ENCODE results near the gene ENTPD1. TPM values are rescaled to one million over a fixed set of nuclear protein-coding genes. Genes with fewer than 3 reads are reported as not detected.

Gene ENTPD1
- total RNA-seq, 1 donor from 2014 or later, result 1.6 TPM

DNA sequence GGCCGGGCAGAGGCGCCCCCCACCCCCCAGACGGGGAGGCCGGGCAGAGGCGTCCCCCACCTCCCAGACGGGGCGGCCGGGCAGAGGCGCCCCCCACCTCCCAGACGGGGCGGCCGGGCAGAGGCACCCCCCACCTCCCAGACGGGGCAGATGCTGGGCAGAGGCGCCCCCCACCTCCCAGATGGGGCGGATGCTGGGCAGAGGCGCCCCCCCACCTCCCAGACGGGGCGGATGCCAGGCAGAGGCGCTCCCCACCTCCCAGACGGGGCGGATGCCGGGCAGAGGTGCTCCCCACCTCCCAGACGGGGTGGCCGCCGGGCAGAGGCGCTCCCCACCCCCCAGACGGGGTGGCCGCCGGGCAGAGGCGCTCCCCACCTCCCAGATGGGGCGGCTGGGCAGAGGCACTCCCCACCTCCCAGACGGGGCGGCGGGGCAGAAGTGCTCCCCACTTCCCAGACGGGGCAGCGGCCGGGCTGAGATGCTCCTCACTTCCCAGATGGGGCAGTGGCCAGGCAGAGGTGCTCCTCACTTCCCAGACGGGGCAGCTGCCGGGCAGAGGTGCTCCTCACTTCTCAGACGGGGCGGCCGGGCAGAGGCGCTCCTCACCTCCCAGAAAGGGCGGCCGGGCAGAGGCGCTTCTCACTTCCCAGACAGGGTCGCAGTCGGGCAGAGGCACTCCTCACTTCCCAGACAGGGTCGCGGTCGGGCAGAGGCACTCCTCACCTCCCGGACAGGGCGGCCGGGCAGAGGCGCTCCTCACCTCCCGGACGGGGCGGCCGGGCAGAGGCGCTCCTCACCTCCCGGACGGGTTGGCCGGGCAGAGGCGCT is 53.6 kb downstream of the ENTPD1 start:
- no peaks in the 10 kb centered on the region for H3K79me2 ChIP-seq (ENCODE audit: low read depth)
- no peaks in the 10 kb centered on the region for H3K4me1 ChIP-seq
- peaks cover 1% of the 10 kb centered on the region for H3K36me3 Mint-ChIP-seq
- H3F3A ChIP-seq (ENCODE audit: low read depth), result no peaks in the 10 kb centered on the region
- H3K27me3 ChIP-seq, result no peaks in the 10 kb centered on the region
- H3K9ac ChIP-seq, result no peak overlapping the region
- H3K4me1 Mint-ChIP-seq, result no peaks in the 10 kb centered on the region
- peaks cover 5% of the 10 kb centered on the region for H3K27me3 Mint-ChIP-seq (ENCODE audit: insufficient read depth, low read depth)
- H3K27ac ChIP-seq, result no peak overlapping the region
- H3K27ac Mint-ChIP-seq, result no peak overlapping the region
- no peak for DNase-seq (ENCODE audit: low spot score)
- H3K4me3 Mint-ChIP-seq, result no peak overlapping the region
- H4K20me1 ChIP-seq (ENCODE audit: low read depth), result no peaks in the 10 kb centered on the region
- no peaks in the 10 kb centered on the region for H3K9me3 ChIP-seq (ENCODE audit: low read depth)
- no peak overlapping the region for H3K4me2 ChIP-seq
- H2AFZ ChIP-seq (replicated peaks), result no peak overlapping the region
- H3K9me3 Mint-ChIP-seq, result peaks cover 19% of the 10 kb centered on the region
- no peaks in the 10 kb centered on the region for H3K36me3 ChIP-seq
- TF ChIP-seq EZH2phosphoT487 (IDR thresholded peaks at IDR 0.05) (no peak), EZH2 (IDR thresholded peaks at IDR 0.05) (no peak)
- TF ChIP-seq, protein P1, sequence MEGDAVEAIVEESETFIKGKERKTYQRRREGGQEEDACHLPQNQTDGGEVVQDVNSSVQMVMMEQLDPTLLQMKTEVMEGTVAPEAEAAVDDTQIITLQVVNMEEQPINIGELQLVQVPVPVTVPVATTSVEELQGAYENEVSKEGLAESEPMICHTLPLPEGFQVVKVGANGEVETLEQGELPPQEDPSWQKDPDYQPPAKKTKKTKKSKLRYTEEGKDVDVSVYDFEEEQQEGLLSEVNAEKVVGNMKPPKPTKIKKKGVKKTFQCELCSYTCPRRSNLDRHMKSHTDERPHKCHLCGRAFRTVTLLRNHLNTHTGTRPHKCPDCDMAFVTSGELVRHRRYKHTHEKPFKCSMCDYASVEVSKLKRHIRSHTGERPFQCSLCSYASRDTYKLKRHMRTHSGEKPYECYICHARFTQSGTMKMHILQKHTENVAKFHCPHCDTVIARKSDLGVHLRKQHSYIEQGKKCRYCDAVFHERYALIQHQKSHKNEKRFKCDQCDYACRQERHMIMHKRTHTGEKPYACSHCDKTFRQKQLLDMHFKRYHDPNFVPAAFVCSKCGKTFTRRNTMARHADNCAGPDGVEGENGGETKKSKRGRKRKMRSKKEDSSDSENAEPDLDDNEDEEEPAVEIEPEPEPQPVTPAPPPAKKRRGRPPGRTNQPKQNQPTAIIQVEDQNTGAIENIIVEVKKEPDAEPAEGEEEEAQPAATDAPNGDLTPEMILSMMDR (IDR thresholded peaks at IDR 0.05), result no peak
- no peak overlapping the region for H3K4me3 ChIP-seq

DNA sequence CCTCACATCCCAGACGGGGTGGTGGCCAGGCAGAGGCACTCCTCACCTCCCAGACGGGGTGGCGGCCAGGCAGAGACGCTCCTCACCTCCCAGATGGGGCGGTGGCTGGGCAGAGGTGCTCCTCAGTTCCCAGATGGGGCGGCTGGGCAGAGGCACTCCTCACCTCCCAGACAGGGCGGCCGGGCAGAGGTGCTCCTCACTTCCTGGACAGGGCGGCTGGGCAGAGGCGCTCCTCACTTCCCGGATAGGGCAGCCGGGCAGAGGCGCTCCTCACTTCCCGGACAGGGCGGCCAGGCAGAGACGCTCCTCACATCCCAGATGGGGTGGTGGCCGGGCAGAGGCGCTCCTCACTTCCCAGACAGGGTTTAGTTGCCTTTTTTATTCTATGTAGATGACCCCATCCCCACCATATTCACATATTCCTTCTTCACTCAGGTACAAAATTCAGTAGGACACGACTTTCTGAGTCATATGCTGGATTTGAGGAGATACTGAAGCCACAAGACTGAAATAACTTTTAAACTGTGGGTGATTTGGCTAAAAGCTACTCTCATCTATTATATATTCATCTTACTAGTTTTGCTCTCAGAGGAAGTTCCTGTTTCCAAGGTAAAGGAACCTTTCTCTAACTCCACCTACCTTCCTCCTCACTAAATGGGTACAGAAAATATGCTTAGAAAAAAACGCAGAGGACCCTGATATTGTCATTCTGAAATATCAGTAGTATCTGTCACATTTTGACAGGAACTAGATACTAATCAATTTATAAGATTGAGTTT is 54.4 kb downstream of the ENTPD1 start:
- no peaks in the 10 kb centered on the region for H3K4me1 ChIP-seq
- no peak overlapping the region for H3K4me3 Mint-ChIP-seq

DNA sequence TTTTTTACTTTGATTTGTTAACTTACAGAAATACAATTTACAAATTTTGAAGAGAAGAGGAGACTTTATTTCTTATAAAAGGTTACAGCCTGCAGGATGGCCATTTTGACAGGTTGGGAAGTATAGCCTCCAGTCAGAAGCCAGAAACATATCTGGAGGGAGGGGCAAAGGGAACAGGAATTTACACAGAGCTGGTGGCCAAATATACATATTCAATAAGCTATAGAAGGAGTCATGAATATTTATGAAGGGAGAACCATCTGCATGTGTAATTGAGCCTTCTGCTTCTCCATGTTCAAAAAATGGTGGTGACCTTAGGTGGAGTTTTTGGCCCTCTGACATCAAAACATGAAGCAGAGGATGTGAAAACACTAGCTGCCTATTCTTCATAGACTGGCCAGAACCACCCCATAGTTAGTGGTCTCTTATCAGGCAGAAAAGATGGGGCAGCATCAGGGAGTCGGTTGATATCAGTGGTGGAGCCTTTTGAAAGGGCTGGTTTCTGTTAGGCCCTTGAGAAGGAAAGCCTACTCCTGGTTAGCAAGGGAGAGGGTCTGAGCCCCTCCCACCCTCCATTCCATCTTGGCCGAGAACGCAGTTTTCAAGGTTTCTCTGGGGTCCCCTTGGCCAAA is 57.2 kb downstream of the ENTPD1 start:
- Histone ChIP-seq H3K9me3 (ENCODE audit: low read depth) (no peaks in the 10 kb centered on the region), H4K20me1 (ENCODE audit: low read depth) (no peaks in the 10 kb centered on the region), H3K4me1 (no peaks in the 10 kb centered on the region), H3K36me3 (no peaks in the 10 kb centered on the region), H3K79me2 (ENCODE audit: low read depth) (no peaks in the 10 kb centered on the region), H3K9ac (no peak overlapping the region), H3F3A (ENCODE audit: low read depth) (no peaks in the 10 kb centered on the region), H3K4me2 (no peak overlapping the region), H3K27ac (no peak overlapping the region), H3K27me3 (no peaks in the 10 kb centered on the region), H3K4me3 (no peak overlapping the region), H2AFZ (replicated peaks) (no peak overlapping the region)
- H3K9me3 Mint-ChIP-seq, result peaks cover 12% of the 10 kb centered on the region
- TF ChIP-seq, protein P1 (IDR thresholded peaks at IDR 0.05), result no peak
- TF ChIP-seq EZH2 (IDR thresholded peaks at IDR 0.05) (no peak), EZH2phosphoT487 (IDR thresholded peaks at IDR 0.05) (no peak)
- peaks cover 1% of the 10 kb centered on the region for H3K36me3 Mint-ChIP-seq
- no peak overlapping the region for H3K27ac Mint-ChIP-seq
- H3K4me3 Mint-ChIP-seq, result no peak overlapping the region
- peaks cover 5% of the 10 kb centered on the region for H3K27me3 Mint-ChIP-seq (ENCODE audit: insufficient read depth, low read depth)
- H3K4me1 Mint-ChIP-seq, result no peaks in the 10 kb centered on the region
- no peak for DNase-seq (ENCODE audit: low spot score)

More for the DNA sequence above, 54.4 kb downstream of the ENTPD1 start:
- no peaks in the 10 kb centered on the region for H3K36me3 ChIP-seq
- no peak for DNase-seq (ENCODE audit: low spot score)
- Mint-ChIP-seq H3K27ac (no peak overlapping the region), H3K9me3 (peaks cover 19% of the 10 kb centered on the region), H3K4me1 (no peaks in the 10 kb centered on the region), H3K36me3 (peaks cover 1% of the 10 kb centered on the region), H3K27me3 (ENCODE audit: insufficient read depth, low read depth) (peaks cover 5% of the 10 kb centered on the region)
- no peak overlapping the region for H3K4me2 ChIP-seq
- no peaks in the 10 kb centered on the region for H3F3A ChIP-seq (ENCODE audit: low read depth)
- no peaks in the 10 kb centered on the region for H3K9me3 ChIP-seq (ENCODE audit: low read depth)
- H2AFZ ChIP-seq (replicated peaks), result no peak overlapping the region
- H3K27ac ChIP-seq, result no peak overlapping the region
- no peaks in the 10 kb centered on the region for H4K20me1 ChIP-seq (ENCODE audit: low read depth)
- TF ChIP-seq EZH2 (IDR thresholded peaks at IDR 0.05) (no peak), EZH2phosphoT487 (IDR thresholded peaks at IDR 0.05) (no peak)
- TF ChIP-seq, protein P1 (IDR thresholded peaks at IDR 0.05), result no peak
- H3K9ac ChIP-seq, result no peak overlapping the region
- no peaks in the 10 kb centered on the region for H3K27me3 ChIP-seq
- no peaks in the 10 kb centered on the region for H3K79me2 ChIP-seq (ENCODE audit: low read depth)
- no peak overlapping the region for H3K4me3 ChIP-seq

Data from neural progenitor cell (in vitro differentiated cells).